OCI-M2 (cell line): ENCODE measurements around the gene ABR.
"Not testable (repeated sequence)": the region's sequence is repeated elsewhere in the genome, so short reads cannot be mapped to it uniquely, and the experiment has no call there.

Experiments
- DNase-seq: peaks from one replicate; lab custom pipeline; 2025; ENCODE audit not compliant: unreplicated experiment; lab: John Stamatoyannopoulos, UW

ABR gene

GRCh38 chr17:1073963-1074625 lies 105.7 kb downstream of the ABR start:
- not testable (repeated sequence) for DNase-seq

GRCh38 chr17:1073241-1073962 lies 106.4 kb downstream of the ABR start:
- DNase-seq, result no peak

GRCh38 chr17:1072551-1072961 lies 107.2 kb downstream of the ABR start:
- no peak for DNase-seq

GRCh38 chr17:1071103-1071825 lies 108.5 kb downstream of the ABR start:
- no peak for DNase-seq

GRCh38 chr17:1070411-1070810 lies 109.4 kb downstream of the ABR start:
- DNase-seq, result no peak

GRCh38 chr17:1069847-1070246 lies 109.9 kb downstream of the ABR start:
- DNase-seq, result no peak

GRCh38 chr17:1068356-1068755 lies 111.4 kb downstream of the ABR start:
- no peak for DNase-seq

- no peak for DNase-seq
Observed at GRCh38 chr17:1067282-1067956, 112.4 kb downstream of the ABR start.

- DNase-seq, result not testable (repeated sequence)
Observed at GRCh38 chr17:1065416-1065815, 114.4 kb downstream of the ABR start.

- DNase-seq, result no peak
Observed at GRCh38 chr17:1060991-1061390, 118.8 kb downstream of the ABR start.

- DNase-seq, result no peak
Observed at GRCh38 chr17:1059131-1059795, 120.5 kb downstream of the ABR start.

GRCh38 chr17:1058423-1059130 lies 121.2 kb downstream of the ABR start:
- no peak for DNase-seq

GRCh38 chr17:1056761-1057160 lies 123.0 kb downstream of the ABR start:
- no peak for DNase-seq

- no peak for DNase-seq
Observed at GRCh38 chr17:1055751-1056645, 123.8 kb downstream of the ABR start.

GRCh38 chr17:1055231-1055630 lies 124.5 kb downstream of the ABR start:
- DNase-seq, result no peak

GRCh38 chr17:1054656-1055055 lies 125.1 kb downstream of the ABR start:
- no peak for DNase-seq

GRCh38 chr17:1053661-1054360 lies 126.0 kb downstream of the ABR start:
- DNase-seq, result no peak

- DNase-seq, result no peak
Observed at GRCh38 chr17:1050996-1051925, 128.5 kb downstream of the ABR start.
